NCI-H526 (cell line): ENCODE data around the gene CSN1S1.
"Not testable (repeated sequence)": the region's sequence is repeated elsewhere in the genome, so short reads cannot be mapped to it uniquely, and the experiment has no call there.

Source experiments
- DNase-seq, 2 experiments: peaks; one replicate each; lab custom pipeline; 2025; lab: John Stamatoyannopoulos, UW

Gene CSN1S1, protein sequence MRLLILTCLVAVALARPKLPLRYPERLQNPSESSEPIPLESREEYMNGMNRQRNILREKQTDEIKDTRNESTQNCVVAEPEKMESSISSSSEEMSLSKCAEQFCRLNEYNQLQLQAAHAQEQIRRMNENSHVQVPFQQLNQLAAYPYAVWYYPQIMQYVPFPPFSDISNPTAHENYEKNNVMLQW

DNA sequence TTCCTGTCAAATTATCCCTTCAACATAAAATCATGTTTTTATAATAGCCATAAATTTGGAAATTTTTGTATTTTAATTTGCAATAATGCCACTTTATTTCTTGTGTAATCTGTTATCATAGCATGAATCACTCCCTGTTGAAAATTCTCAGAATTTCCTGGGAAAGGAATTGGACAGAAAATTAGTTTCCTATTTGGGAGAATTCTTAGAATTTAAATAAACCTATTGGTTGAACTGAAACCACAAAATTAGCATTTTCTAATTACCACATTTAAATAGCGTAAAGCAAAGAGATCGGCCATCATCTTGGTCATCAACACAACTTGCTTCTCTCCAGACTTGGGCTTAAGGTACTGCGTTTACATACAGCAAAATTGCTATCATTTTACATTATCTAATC, at the start of gene CSN1S1:
Gene CSN1S1, plus strand, starts transcription at position 301 of the 400 bp plus-strand sequence. CDS start 1,488 bp downstream, outside the sequence.
- no peak for DNase-seq

DNA sequence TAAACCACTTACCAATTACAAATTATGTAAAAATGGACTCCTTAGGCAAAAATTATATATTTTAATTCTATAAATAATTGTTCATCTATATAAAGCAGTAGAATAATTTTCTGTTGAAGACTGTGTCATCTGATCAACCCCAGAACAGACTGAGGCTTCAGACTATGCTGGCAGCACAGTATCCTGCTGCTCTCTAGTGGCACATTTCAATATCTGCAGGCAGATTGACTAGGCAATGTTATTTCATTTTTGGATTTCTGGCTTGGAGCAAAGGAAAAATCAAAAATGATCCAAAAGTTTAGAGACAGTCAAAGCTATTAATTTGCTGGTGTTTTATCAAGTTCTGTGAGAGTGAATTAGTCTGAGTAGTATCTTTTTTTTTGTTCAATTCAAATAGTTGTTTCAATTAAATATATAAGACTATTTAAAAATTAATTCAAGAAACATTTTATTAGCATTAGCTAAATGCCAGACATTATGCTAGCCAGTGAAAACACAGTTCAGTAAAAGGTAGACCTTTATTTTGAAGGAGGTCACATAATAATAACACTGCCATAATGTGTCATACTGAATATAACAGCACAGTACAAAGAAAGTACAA, 49.6 kb upstream of the CSN1S1 start:
- peak in 1 of 2 experiments; percentile 30 for DNase-seq

DNA sequence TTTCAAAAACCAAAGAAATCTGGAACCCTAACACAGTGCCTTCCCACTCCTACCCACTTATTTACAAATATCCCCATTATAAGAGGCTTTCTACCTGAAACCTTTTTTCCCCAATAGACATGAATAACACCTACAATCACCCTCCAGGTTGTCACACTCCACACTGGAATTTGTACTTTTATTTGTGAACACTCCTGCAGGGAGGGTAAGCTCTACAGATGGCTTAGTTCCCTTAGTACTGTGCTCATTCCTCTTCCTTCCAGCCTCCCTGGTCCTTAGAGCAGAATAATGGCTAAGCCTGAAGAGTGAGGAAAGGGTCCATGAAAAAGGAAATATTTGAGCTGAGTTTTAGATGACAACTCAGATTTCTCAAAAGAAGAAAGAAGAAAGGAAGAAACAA, 48.7 kb upstream of the CSN1S1 start:
- no peak for DNase-seq

DNA sequence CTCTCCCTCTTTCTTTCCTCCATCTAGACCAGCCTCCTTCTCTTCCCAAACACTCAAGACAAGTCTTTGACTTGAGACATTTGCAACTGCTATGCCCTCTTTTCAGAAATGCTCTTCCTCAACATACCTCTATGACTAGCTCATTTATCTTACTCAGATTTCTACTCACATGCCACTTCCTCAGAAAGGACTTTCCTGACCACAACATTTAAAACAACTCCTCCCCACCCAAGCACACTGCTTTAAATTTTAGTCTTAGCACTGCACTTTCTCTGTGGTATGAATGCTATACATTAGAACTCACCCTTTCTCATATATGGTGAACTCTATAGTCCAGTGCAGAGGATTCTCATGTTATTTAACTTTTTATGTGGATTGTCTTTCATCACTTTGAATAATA, 42.5 kb upstream of the CSN1S1 start:
- DNase-seq, result no peak

DNA sequence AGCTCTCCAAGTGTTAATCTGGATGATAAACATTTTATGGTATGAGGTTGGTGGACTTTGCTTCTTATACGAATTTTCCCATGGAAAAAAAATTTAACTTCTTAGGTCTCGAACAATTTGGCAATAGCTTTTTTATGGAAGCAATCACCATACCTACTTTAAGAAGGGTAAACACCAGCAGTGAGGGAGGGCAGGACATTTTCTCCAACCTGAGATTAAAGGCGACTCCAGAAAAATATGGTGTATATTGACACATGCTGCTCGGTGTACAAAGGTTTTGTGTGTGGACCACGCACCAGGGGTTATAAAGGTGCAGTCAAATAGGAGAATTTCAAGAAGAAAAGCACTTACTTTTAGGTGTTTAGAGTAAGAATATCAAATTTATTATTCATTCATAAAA, 36.7 kb upstream of the CSN1S1 start:
- DNase-seq, result no peak

DNA sequence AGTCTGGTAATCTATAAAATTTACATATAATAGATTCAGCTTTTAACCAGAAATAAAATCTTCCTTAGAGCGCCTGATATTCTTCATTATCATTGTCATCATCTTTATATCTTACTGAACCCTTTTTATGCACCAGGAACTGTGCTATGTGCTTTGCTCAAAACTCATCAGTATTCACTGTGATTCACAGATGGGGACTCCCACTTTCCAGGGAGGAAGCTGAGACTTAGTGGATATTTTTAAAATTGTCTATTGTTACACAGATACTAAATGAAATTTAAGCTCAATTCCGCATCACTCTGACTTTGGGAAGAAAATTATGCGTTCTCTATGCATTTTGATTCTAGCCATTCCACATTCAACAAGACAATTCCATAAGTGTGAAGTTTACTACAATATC, 36.1 kb upstream of the CSN1S1 start:
- no peak for DNase-seq

DNA sequence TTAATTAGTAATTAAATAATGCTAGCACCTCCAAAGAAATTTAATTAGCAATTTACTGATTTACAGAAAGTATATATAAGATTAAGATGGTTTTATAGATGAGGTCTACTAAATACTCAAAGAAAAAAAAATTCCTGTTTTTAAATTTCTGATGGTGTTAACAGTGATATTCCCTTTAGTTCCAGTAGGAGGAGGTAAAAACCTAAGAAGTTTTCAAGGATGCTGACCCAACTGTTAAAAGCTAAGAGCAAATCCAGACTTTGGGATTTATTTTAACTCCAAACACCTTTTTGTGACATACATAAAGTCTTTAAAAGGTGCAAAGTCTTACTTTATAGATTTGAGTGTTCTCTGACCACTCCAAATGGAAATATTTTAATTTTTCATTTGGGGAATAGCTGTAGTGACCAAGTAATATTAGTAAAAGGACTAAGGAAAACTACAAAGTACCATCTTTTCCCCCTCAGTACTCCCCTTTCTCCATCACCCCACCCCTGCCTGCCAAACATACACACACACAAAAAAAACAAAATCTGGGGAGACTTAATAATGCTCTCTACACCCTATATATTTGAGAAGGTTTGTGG, 34.2 kb upstream of the CSN1S1 start:
- no peak for DNase-seq

DNA sequence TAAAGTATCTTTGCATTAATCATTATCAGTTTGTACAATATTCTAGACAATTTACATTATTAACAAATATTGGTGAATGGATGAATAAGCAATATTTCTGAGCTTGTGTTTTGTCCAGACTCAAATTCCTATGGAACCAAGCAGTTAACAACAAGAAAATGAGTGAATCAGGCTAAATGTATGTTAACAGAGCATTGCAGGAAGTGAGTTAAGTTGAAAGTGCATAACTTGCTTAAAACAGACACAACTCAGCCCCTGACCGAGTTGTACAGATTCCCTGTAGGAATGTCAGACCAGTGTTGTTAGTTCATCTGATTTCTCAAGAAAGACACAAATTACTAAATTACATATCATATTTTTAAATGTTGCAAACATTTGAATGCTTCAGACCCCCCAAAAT, 23.7 kb upstream of the CSN1S1 start:
- no peak for DNase-seq

DNA sequence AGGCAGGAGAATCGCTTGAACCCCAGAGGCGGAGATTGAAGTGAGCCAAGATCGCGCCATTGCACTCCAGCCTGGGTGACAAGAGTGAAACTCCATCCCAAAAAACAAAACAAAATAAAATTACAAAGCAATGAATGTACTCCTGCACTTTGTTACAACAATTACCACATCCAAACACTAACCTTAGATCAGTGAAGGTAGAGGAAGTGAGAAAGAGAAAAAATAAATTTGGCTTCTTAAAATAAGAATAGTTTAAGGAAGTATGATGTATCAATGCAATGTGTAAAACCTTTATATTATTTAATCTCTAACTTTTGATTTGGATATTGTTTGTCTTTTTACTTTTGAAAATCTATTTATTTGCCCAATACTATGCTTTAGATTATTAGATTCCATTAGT, 21.7 kb upstream of the CSN1S1 start:
- DNase-seq, result no peak

DNA sequence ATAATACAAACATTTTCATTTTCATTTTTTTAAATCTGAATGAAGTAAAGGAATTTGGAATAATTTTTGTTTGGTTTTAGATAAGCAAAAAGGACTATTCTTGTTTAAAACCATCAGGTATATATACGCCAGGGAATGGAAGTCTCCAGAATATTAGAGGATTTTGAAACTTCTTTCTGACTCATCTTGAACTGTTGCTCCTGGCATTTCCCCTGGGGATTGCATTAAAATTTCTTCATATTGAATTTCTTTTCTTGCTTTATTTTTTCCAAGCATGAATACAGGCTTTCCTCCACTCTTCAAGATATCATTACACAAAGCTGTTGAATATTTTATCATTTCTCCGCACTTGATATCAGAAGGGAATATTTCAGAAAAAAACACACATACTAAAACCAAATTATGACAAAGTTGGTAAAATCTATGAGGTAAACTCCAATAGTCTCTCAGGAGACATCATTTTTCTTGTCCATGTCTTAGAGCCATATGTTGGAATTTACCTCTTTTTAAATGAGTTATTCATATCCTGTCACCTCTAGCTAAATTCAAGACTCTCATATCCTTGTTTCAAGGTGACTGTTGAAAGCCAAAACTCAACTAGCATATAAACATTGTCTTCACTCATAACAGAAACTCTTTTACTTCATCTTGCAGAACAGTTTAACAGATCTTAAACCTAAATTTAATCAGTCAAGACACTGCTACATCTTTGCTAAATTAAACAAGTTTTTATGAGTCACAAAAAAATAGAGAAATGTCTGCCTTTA, 20.7 kb upstream of the CSN1S1 start:
- DNase-seq, result no peak

DNA sequence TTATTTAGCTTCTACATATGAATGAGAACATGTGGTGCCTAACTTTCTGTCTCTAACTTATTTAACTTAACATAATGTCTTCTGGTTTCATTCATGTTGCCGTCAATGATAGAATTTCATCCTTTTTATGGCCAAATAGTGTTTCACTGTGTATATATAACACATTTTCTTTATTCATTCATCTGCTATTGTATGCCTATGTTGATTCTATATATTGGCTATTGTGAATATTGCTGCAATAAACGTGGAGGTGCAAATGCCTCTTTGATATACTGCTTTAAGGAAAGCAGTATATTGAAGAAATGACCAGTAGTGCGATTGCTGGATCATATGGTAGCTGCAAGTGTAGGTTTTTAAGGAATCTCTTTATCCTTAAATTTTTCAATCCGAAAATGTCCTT, 10.0 kb upstream of the CSN1S1 start:
- DNase-seq, result no peak

DNA sequence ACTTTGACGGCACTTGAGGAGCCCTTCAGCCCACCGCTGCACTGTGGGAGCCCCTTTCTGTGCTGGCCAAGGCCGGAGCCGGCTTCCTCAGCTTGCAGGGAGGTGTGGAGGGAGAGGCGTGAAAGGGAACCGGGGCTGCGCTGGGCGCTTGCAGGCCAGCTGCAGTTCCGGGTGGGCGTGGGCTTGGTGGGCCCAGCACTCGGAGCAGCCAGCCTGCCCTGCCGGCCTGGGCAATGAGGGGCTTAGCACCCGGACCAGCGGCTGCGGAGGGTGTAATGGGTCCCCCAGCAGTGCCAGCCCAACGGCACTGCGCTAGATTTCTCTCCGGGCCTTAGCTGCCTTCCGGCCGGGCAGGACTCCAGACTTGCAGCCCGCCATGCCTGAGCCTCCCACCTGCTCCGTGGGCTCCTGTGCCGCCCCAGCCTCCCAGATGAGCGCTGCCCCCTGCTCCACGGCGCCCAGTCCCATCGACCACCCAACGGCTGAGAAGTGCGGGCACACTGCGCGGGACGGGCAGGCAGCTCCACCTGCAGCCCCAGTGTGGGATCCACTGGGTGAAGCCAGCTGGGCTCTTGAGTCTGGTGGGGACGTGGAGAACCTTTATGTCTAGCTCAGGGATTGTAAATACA, 7.0 kb upstream of the CSN1S1 start:
- DNase-seq, result not testable (repeated sequence)

DNA sequence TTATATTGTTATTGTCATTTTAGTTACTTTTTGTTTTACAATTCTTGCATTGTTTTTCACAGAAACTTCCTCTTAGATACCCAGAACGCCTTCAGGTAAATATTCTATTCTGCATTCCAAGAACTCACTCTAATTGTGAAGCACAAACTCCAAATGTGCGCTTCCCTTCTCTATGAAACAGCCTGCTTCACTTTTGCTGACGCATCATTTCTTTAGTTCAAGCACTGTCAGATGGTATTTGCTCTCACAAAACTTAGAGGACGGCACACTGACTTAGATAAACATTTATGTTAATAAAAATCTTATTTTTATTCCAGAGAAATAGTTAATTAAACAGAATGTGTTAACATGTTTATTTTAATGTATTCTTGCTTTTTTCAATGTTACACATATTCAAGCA, 3.3 kb downstream of the CSN1S1 start:
- no peak for DNase-seq

DNA sequence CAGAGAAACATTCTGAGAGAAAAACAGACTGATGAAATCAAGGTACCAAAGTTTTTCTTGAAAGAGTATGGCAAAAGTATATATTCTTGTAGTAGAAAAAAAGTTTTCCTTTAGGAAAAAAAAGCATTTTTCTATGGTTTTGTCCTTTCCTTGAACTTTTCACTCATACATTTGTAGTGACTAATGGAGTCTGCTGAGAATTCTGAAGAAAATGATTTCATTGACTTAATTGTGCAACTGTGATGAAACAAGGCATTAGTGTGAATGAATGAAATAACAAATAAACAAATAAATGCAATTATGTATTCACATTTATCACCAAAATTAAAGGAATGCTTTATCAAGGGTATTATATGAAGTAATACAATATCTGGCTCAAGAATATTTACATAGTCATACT, 5.7 kb downstream of the CSN1S1 start:
- DNase-seq, result no peak

DNA sequence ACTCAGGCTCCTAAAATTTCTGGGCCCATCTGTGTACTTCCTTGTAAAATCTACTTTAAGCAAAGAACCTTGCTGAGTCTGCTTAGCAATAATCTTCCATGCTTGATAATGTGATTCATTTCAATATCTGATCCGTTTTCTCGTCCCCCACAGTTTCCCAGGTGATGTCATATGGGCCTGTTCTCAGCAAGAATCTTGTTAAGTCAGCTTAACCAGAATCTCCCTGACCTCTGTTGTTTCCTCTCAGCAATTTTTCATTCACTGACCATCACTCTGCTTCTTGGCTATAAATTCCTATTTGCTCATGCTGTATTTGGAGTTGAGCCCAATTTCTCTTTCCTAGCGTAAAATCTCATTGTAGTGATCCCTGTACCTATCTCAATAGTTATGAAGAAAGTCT, 20.7 kb downstream of the CSN1S1 start:
- no peak for DNase-seq

DNA sequence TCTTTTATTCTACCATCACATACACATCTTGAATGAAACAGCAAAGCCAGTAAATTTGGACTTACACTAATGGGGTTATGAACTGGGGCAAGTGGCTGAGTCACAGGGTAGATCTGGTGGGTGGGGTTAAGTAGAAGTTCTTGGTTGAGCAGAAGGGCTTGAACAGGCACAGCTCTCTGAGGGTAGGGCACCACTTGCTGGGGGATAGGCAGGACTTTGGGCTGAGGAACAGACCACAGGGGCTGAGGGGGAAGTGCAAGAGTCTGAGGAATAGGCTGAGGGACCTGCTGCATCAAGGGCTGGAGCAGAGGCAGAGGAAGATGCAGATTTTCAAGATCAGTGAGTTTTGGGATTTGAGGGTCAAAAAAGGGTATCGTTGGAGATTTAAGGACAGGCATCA, 26.3 kb downstream of the CSN1S1 start:
- no peak for DNase-seq

DNA sequence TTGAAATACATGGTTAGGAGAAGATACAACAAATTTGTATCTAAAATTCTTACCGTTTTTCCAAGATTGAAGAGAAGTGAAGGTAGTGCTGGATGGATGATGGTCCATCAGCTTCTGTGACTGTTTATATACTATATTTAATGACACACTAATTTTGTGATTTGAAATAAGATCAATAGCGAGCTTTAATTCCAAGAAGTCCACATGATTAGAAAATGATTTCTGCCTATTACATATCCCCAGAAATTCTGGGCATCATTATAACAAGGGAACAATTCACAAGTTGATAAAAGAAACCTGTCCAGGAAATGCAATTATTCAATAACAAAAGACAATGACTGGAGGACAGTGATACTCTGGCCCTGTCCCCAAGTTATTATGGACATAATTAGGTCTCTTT, 34.8 kb downstream of the CSN1S1 start, which contains the start of gene CSN2:
Gene CSN2, minus strand, starts transcription at position 101 of the 400 bp plus-strand sequence. CDS start 4,733 bp downstream, outside the sequence.
- no peak for DNase-seq

DNA sequence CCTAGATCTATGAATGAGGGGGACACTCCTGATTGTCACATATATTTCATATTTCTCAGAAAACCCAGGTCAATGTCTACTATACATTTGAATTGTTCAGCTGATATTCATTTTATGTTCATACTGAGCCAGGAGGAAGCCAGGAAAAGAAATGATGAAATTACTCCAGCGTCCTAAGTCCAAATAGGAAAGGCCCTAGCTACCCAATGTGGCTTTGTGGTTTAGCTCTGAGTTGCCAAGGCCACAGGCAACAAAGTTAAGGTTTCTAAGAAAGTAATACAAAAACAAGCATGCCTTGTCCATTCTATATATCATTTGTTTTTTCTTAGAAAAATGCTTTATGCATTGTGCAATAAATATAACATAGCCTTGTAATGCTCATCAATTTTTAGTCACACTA, 39.2 kb downstream of the CSN1S1 start:
- DNase-seq, result no peak

DNA sequence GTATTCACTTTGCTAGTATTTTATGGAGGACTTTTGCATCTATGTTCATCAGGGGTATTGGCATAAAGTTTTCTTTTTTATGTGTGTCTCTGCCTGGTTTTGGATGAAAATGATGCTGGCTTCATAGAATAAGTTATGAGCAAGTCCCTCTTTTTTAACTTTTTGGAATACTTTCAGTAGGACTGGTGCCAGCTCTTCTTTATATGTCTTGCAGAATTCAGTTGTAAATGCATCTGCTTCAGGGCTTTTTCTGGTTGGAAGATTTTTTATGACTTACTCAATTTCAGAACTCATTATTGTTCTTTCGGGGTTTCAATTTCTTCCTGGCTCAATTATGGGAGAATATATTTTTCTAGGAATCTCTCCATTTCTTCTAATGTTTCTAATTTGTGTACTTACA, 43.8 kb downstream of the CSN1S1 start:
- DNase-seq, result no peak

DNA sequence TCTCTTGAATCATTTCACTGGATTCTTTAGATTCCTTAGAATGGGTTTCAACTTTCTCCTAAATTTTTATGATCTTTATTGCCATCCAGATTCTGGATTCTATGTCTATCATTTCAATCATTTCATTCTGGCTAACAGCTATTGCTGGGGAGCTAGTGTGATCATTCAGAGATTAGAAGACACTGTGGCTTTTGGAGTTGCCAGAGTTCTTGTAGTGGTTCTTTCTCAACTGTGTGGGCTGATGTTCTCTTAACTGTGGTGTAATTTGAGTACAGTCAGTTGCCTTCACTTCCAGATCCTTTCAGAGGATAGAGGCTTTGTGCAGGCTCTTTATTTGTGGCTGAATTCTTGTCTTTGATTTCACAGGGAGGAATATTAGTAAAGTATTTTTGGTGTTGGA, 46.7 kb downstream of the CSN1S1 start:
- DNase-seq, result no peak

DNA sequence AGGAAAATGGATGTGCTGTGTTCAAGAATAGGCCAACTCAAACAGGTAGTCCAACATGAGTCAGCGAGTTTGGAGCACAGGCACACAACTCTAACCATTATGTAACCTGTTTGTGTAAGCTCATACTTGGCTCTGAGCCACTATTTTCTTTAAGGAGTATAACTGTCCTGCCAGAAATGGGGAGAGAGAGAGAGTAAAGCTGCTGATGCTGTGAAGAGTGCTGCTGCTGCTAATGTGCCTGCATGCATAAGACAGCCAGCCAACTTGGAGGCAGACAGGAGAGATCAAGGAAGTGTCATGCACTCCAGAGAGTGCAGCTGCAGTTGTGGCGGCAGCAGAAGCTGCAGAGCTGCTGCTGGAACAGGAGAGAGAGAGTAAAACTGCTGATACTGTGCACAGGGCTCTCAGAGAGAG, 53.2 kb downstream of the CSN1S1 start:
- DNase-seq, result no peak

DNA sequence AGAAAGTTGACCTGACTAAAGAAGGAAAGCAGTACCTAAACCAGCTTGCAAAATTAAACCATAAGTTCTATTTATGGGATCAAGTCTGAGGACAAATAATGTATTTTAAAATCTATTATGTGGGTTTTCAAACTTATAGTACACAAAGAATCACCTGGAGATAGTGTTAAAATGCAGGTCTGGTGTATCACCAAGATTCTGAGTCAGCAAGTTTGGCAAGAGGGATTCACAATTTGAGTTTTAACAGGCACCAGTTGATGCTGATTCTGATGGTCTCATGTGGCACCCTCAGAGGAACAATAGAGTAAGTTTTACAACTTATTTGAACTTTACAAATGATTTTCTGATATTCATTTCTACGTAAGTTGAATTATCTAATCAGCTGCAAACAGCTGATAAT, 55.8 kb downstream of the CSN1S1 start:
- no peak for DNase-seq

DNA sequence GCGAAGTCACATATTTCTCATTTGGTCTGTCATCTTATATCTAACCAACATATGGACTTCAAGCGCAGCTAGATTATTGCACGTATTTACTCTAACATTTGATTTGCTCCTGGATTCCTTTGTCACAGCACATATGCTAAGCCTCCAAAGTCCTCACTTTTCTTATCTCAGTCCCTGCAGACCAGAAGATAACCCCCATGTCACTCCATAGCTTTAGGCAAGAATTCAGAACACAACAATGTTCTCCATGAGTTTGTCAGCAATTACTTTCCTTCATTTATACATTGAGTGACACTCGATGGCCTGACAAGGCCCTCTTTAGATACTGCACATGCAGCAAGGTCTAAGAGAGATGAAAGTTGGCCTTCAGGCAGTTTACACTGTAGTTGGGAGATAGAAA, 60.1 kb downstream of the CSN1S1 start:
- no peak for DNase-seq
